ENCODE data around the gene KCNQ5.

KCNQ5 gene

GRCh38 chr6:72642435-72642834 lies 20.6 kb downstream of the KCNQ5 start:
- DNase-seq = no peak

GRCh38 chr6:72643214-72643613 lies 21.4 kb downstream of the KCNQ5 start:
- DNase-seq = no peak

DNA sequence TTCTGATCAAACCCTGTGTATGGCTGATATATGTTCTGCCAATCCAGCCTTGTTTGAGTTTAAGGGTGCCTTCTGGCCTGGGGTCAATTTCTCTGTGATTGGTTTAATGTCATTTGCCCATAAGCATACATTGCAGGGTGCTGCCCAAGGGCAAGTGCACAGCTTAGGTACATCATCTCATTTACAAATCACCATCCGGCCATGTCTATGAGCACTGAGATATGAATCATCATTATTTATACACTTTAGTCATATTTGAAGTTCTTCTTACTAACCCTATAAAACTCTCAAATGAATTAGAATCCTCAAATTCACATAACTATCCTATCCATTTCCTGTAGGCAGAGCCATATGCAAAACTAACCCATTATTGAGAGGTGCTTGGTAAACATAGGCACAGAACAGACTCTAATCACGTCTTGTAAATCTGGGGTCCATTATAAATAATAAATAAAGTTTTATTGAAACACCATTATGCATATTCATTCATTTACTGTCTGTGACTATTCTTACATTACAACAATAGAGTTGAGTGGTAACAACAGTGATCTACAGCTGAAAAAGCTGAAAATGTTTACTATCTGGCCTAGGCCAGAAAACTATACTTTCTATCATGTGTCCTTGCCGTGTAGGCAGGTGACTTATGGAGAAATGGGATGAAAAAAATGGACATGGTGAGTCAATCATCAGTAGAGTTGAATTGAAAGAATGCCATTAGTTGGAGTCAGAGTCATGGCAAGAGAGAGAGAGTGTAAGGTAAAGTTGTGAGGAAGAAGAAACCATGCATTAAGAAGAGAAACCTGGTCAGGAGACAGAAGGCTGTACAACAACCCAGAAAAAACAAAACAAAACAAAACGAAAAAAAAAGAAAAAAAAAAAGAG lies 25.0 kb downstream of the KCNQ5 start:
- DNase-seq = no peak

GRCh38 chr6:72647489-72647888 lies 25.6 kb downstream of the KCNQ5 start:
- DNase-seq = no peak

DNA sequence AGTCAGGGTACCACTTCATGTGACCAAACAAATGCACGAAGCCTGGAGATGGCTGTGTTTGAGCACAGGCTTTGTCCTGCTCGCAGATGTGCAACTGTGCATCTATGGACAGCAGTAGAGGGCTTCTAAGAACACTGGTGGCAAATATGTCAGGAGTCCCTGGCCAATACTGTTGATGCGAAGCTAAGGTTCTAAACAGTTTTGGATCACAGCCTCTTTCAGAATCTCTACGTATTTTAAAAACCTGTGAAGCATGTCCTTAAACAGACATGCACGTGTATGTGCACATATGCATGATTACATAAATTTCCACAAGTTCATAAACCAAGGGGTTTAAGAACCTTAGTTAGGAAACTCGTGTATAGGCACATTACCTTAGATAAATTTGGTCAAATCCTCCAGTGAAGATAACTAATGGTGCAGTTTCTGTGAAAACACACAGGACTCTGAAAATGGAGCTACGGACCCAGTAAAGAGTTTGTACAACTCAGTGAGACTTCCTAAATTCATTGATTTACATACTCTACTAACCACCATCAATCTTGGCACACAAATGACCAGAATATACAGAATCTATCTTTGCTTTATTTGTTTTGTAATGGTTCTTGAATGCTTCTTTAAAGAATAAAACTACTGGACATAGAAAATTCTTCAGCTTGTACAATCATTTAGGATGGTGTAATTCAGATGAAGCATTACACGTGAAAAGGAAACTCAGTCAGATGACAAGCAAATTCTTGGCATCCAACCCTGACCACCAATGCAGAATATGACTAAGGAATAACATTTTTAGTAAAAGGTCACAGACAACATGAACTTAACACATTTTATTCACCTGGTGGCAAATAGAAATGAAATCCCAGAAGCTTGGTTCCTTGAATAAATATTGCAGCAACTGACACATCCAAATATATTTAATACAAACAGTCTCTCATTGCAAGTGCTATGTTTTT lies 27.4 kb downstream of the KCNQ5 start:
- no peak for DNase-seq

DNA sequence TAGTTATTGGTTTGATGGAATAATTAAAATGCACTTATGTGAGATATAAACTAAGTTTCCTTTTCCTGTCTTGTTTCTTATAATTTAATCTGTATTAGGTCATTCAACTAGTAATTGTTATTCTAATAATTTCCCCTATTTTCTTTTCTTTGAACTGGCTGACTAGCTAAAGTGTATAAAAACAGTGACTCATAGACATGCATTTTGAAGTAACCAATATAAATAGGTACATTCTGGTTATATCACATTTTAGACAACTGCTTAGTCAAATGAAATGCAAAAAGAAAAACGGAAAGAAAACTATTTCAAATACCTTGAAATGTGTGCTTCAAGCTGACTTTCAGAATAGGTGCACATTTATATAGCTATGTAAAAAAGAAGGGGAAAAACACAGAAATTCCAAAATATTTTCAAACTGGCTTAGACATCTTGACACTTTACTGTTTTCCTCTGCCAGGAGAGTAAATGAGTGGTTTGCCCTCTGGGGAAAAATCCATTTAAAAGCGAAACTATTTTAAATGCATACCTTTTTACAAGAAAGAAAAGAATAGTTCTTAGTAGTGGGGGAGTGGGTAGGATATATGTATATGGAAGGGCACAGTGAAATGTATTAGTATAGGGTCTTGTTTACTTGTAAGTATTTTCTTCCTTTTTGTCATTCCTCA lies 28.3 kb downstream of the KCNQ5 start:
- no peak for DNase-seq

- DNase-seq = no peak
Measured at GRCh38 chr6:72651174-72651573, 29.3 kb downstream of the KCNQ5 start.

DNA sequence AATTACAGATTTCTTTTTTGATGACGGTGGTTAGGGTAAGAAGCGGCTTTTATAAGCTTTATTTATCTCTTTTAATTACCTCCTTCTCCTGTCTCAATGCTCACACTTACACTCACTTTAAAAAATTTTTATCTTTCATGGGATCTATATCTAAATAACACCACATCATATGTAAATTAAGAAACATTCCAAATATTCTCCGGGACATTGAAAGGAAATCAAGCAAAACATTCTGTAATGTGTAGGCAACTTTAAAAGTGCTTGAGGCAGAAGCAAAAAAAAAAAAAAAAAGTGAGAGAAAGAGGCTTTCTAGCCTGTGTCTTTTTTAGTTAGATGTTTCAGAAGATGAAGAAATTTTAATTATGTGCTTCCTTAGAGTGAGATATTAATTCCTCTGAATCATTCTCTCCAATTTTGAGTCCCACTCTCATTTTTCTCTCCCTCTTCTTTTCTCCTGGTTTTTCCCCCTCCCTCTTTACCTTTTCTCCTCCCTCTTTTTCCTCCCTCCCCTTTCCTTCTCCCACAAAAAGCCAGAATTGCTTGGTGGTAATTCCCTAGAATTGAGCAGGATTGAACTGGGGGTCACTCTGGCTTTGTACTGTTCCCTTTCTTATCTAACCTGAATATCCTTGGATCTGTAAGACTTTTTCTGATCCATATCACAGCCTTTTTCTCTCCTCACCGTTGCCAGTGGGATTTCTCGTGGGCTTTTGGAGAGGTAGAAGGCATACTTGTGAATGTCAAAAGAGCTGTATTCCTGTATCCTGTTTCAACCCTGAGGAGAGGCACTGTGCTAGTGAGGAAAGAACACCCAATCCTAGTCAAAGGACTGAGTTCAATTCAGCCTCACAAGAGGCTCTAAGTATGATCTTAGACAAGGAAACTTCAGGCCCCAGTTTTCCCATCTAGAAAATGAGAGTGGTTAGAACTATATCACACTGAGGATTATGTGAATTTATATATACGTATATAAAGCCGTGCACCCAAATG lies 30.4 kb downstream of the KCNQ5 start:
- no peak for DNase-seq

DNA sequence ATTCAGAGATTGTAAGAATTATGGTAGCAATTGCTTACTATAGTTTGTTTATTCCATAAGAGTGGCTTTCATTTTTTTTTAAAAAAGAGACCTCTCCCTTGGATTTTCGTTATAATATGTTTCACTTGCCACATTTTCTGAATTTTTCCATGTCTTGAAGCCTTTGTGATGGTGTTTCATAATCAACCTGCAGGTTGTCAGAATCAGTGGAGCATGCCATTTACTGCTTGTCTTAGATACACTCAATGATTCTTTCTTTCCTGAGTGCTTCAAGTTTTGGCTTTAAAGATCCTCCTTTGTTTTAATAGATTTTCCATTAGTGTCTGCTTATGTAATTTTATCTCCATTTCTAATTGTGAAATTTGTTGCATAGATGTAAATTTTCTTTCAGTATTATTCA lies 31.2 kb downstream of the KCNQ5 start:
- DNase-seq = no peak

DNA sequence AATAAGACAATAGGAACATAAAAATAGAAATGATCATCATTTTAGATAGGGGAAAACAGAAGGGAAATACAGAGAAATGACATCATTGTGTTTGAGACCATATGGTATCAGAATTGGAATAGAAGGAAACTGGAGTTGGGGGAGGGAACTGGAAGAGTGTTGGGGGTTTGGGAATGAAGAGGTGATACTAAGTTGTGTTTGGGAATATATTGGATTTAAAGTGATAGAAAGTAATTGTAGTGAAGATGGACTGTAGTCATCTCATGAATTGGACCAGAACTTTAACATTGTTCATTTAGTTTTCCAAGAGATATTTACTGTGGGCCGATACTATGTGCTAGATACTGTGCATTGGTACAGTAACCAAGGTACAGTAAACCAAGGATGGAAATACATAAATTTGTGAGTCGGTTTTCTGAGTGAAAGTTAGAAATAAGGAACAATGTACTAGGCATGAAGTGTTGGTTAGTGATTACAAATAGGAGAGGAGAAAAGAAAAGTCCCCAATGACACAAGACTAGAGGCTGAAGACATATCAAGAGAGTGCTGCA lies 32.3 kb downstream of the KCNQ5 start:
- no peak for DNase-seq

DNA sequence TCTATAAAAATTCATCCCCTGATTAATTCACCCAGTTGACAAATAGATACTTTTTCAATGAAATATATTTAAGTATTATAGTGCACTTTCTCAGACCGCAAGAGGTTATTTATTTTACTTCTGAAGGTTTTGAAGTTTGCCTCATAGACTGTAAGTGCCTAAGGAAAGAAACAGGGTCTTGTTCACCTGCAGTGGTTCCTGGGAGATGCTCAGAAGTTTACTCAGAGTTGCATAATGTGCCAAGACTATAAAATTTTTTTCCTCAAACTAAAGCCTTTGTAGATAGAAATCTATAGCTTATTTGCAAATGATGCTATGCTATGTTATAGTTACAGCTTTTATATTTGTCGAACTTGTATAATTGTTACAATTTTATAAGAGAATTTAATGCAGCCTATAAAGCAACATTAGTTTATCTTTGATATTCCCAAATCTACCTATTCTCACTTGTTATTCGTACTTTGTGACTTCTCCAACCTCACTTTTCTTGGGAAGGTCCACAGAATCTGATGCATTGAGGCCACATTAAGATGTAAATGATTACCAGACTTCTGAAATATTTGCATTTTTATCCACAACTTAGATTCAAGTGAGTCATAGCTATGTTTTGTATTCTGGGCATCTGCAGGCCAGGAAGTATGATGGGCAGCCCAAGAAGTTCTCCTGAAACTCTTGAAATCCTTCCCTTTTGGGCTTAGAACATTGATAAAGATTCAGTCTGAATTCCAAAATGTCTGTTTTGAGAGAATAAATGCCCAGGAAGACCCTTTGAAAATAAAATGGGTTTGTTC lies 35.7 kb downstream of the KCNQ5 start:
- no peak for DNase-seq

- no peak for DNase-seq
Measured at GRCh38 chr6:72659754-72660153, 37.9 kb downstream of the KCNQ5 start.

DNA sequence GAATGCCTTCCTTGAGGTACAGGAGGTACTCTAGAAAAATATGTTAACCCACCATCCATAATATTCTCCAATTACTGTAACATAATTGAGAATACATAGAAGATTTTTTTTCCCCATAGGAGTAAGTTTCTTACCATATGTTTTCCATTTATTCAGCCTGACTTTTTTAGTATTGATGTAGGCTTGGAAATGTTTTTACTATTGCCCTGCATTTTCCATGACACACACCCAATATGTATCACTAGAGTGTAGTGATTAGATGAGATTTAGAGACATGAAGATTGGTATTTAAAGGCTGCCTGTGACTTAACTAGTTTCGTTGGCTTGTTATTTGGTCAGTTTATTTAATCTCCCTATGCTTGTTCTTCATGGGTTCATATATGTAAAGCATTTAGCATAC lies 39.5 kb downstream of the KCNQ5 start:
- no peak for DNase-seq

DNA sequence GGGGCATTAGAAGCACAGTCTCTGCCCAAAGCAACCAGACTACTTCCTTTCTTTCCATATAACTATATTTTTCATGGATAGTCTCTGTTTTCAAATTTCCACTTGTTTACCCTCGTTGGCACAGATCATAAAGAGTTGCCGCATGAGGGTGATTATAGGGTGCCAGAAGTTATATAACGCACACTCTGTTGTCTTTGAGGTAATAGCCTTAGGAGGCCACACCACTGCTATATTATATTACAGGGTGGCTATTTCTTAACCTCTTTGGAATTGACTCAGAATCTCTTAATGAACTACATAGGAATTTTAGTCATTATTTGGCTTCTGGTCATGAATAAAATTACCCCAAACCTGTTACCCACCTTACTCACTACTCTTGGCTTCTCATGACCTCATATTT lies 43.7 kb downstream of the KCNQ5 start:
- DNase-seq = no peak

GRCh38 chr6:72669324-72669723 lies 47.5 kb downstream of the KCNQ5 start:
- no peak for DNase-seq

DNA sequence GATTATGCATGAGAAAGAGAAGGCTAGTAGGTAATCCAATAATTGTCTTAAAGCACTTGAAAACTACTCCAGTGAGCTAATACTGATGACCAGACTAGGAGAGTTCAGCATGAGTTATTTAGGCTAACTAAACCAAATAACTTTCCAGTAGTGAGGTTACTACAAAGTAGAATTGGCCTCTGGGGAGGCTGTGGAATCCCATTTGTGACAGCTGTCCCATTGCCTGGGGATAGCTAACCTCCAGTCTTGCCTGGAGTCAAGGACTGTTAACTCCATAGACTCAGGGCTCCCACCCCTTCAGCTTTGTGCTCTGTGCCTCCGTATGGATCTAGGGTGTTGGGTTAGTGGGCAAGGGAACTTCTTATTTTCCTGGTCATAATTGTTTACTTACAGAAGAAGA lies 51.0 kb downstream of the KCNQ5 start:
- no peak for DNase-seq

GRCh38 chr6:72674842-72675241 lies 53.0 kb downstream of the KCNQ5 start:
- no peak for DNase-seq

DNA sequence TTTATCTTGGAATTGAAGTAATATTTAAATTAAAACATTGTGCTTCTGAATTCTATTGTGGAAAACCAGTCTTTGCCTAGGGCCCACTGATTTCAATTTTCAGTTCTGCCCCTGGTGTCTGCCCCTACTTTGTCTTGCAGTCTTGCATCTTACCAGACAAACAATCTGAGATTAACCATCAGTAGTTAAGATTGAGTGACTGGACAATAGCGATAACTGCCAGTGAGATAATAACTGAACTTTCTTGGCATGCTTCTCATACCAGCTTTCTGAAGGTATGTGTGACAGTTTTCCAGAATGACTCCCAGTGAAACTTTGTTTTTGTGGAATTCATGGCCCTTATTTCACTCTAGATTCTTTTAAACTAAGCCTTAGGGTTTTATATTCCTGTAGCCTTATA lies 53.5 kb downstream of the KCNQ5 start:
- no peak for DNase-seq

DNA sequence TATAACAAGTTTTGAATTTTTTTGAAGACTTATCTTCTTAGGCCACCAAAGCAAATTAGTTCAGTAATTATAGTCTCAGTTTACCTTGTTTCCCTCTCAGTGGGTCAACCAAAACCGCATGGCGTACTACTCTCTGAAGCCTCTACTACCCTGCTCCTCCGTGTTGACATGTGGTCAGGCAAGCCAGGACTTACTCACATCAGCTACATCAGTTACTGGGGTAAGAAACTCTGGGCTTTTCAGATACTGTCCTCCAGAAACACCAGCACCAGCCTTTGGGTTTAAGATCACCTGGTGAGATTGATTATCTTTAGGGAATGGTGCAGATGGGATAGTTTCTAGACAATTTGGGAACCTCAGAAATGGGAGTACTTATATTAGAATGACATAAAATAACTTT lies 55.1 kb downstream of the KCNQ5 start:
- no peak for DNase-seq

GRCh38 chr6:72677740-72678139 lies 55.9 kb downstream of the KCNQ5 start:
- no peak for DNase-seq

DNA sequence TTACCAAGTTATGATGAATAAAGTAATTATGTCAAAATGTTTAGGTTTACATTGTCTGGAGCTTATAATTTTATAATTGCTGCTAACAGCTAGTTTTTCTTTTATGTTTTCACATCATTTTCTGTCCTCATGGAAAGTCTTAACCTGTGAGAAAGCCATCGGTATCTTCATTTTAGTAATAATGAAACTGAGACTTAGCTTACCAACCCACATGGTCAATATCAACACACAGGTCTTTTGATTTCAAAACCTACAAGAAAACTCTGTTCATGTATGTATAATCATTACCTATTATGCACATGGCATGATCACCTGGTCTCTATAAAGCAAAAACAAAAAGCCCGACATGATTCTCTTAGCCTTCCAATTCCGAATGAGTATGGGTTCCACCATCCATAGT lies 61.9 kb downstream of the KCNQ5 start:
- DNase-seq = no peak

Data from NCI-H1694 (cell line).